Liver (tissue), 9 donors: ENCODE results near the gene NR2C2AP. TPM values are rescaled to one million over a fixed set of nuclear protein-coding genes. Genes with fewer than 3 reads are reported as not detected.

Source experiments
- DNase-seq: peaks from one replicate; pipeline ENCODE4 v3.0.0-alpha.2; 2017; ENCODE audit warnings: low spot score
- H3K27ac ChIP-seq, 2 donors: one replicate each; pipeline ENCODE4 v1.7.0; 2013; ENCODE audit warnings: inconsistent platforms in 2 of 2, low read length in 2 of 2, control low read depth in 1 of 2, low read depth in 1 of 2, mild to moderate bottlenecking in 1 of 2
- H3K27me3 ChIP-seq, 4 donors: one replicate each; pipeline versions ENCODE4 v1.6.1 to v1.7.0; 2013; ENCODE audit warnings: low read length in 3 of 4, inconsistent platforms in 1 of 4, mild to moderate bottlenecking in 1 of 4, moderate library complexity in 1 of 4; ENCODE audit not compliant: control insufficient read depth in 4 of 4, insufficient read depth in 4 of 4
- H3K36me3 ChIP-seq, 4 donors: one replicate each; pipeline versions ENCODE4 v1.6.1 to v1.7.0; 2013; ENCODE audit warnings: low read length in 3 of 4, mild to moderate bottlenecking in 3 of 4, low read depth in 1 of 4, moderate library complexity in 1 of 4; ENCODE audit not compliant: control insufficient read depth in 4 of 4, insufficient read depth in 3 of 4
- H3K4me1 ChIP-seq, 4 donors: one replicate each; pipeline versions ENCODE4 v1.6.1 to v1.7.0; 2013; ENCODE audit warnings: low read length in 3 of 4, mild to moderate bottlenecking in 3 of 4, moderate library complexity in 1 of 4; ENCODE audit not compliant: control insufficient read depth in 4 of 4, insufficient read depth in 4 of 4
- H3K4me3 ChIP-seq, 3 donors: one replicate each; pipeline versions ENCODE4 v1.6.1 to v1.7.0; 2013; ENCODE audit warnings: low read length in 3 of 3, control low read depth in 1 of 3, low read depth in 1 of 3, mild to moderate bottlenecking in 1 of 3
- H3K9ac ChIP-seq, 2 donors: one replicate each; pipeline ENCODE4 v1.7.0; 2013; ENCODE audit warnings: low read length in 2 of 2, mild to moderate bottlenecking in 2 of 2, moderate library complexity in 2 of 2, control low read depth in 1 of 2, low read depth in 1 of 2
- H3K9me3 ChIP-seq, 4 donors: one replicate each; pipeline versions ENCODE4 v1.6.1 to v1.7.0; 2013; ENCODE audit warnings: low read length in 3 of 4; ENCODE audit not compliant: control insufficient read depth in 4 of 4
- ATF3 ChIP-seq: IDR thresholded peaks from 2 replicates; pipeline ENCODE4 v1.6.1; 2016; ENCODE audit warnings: antibody characterized with exemption
- CTCF ChIP-seq: fragments of 150-350 bp; IDR thresholded peaks from 2 replicates; pipeline ENCODE4 v1.5.1; 2017; ENCODE audit warnings: improper control_type of control experiment, low read depth, low read length; ENCODE audit not compliant: missing input control
- EGR1 ChIP-seq, 2 donors: IDR thresholded peaks; 2 replicates each; pipeline ENCODE4 v1.6.1; 2016 to 2018; ENCODE audit warnings: antibody characterized with exemption in 2 of 2, low read depth in 2 of 2
- FOXA1 ChIP-seq: IDR thresholded peaks from 2 replicates; pipeline ENCODE4 v1.6.1; 2016; ENCODE audit warnings: antibody characterized with exemption
- FOXA2 ChIP-seq: IDR thresholded peaks from 2 replicates; pipeline ENCODE4 v1.6.1; 2016; ENCODE audit warnings: antibody characterized with exemption
- GABPA ChIP-seq, 2 donors: IDR thresholded peaks in 1 of 2; conservative IDR thresholded peaks in 1 of 2; 2 replicates each; pipeline ENCODE4 v1.6.1; 2016; ENCODE audit warnings: antibody characterized with exemption in 2 of 2, mild to moderate bottlenecking in 1 of 2, moderate library complexity in 1 of 2
- HNF4A ChIP-seq, 2 donors: conservative IDR thresholded peaks; 2 replicates each; pipeline ENCODE4 v1.6.1; 2016; ENCODE audit warnings: antibody characterized with exemption in 2 of 2, mild to moderate bottlenecking in 2 of 2
- HNF4G ChIP-seq: IDR thresholded peaks from 2 replicates; pipeline ENCODE4 v1.6.1; 2016; ENCODE audit warnings: antibody characterized with exemption
- JUND ChIP-seq, 2 donors: IDR thresholded peaks; 2 replicates each; pipeline ENCODE4 v1.6.1; 2016; ENCODE audit warnings: antibody characterized with exemption in 2 of 2
- MAX ChIP-seq: IDR thresholded peaks from 2 replicates; pipeline ENCODE4 v1.6.1; 2016; ENCODE audit warnings: antibody characterized with exemption
- NR2F2 ChIP-seq: IDR thresholded peaks from 2 replicates; pipeline ENCODE4 v1.6.1; 2016; ENCODE audit warnings: antibody characterized with exemption
- RAD21 ChIP-seq, 2 donors: IDR thresholded peaks; 2 replicates each; pipeline ENCODE4 v1.6.1; 2016; ENCODE audit warnings: antibody characterized with exemption in 2 of 2, mild to moderate bottlenecking in 2 of 2
- REST ChIP-seq: IDR thresholded peaks from 2 replicates; pipeline ENCODE4 v1.6.1; 2016; ENCODE audit warnings: antibody characterized with exemption, mild to moderate bottlenecking
- RXRA ChIP-seq, 2 donors: IDR thresholded peaks; 2 replicates each; pipeline ENCODE4 v1.6.1; 2017 to 2018; ENCODE audit warnings: antibody characterized with exemption in 2 of 2, mild to moderate bottlenecking in 1 of 2
- SP1 ChIP-seq: IDR thresholded peaks from 2 replicates; pipeline ENCODE4 v1.6.1; 2018; ENCODE audit warnings: antibody characterized with exemption, mild to moderate bottlenecking
- TAF1 ChIP-seq: conservative IDR thresholded peaks from 2 replicates; pipeline ENCODE4 v1.6.1; 2016; ENCODE audit warnings: antibody characterized with exemption, mild to moderate bottlenecking
- YY1 ChIP-seq: IDR thresholded peaks from 2 replicates; pipeline ENCODE4 v1.6.1; 2016; ENCODE audit warnings: antibody characterized with exemption, mild to moderate bottlenecking
- ZBTB33 ChIP-seq: IDR thresholded peaks from 2 replicates; pipeline ENCODE4 v1.6.1; 2016; ENCODE audit warnings: antibody characterized with exemption
- WGBS: extraction: QIAGEN DNeasy Blood & Tissue Kit; methylation state at CpG from one replicate; pipeline ENCODE4 v1.1.7; 2013; 5-methylcytosine and 5-hydroxymethylcytosine counted together
- polyA plus RNA-seq, 2 donors: library from polyadenylated mRNA; stranded (reverse) in 1 of 2; unstranded in 1 of 2; fragments of 200-250 nt in 1 of 2; fragments of >200 nt in 1 of 2; fragmentation: Nextera tagmentation in 1 of 2; extraction: Ambion mirVana in 1 of 2; gene quantifications; one replicate each; pipeline versions ENCODE4 v1.2.1 to v1.2.3, GENCODE V29; 2013 to 2015
- total RNA-seq, 2 donors: library from RNA; depleted of rRNA; stranded (reverse); fragments of >200 nt; gene quantifications; one replicate each; pipeline ENCODE4 v1.2.3, GENCODE V29; 2014
- donor health status: healthy.
- donor health status: healthy.
- donor health status: healthy.
- donor health status: healthy.
- donor health status: healthy.

NR2C2AP gene
- total and polyA plus RNA-seq, 4 donors, result 3.4 to 5.7 (median 4.1) TPM

- Histone ChIP-seq H3K27me3 (no peaks in the 10 kb centered on the region), H3K4me1 (peaks cover 2 to 13% (median 9%) of the 10 kb centered on the region in 4 donors), H3K9me3 (no peaks in the 10 kb centered on the region), H3K36me3 (peaks cover 3 to 20% (median 9%) of the 10 kb centered on the region in 4 donors), H3K27ac (peak overlapping the region; percentile 49 to 61), H3K9ac (peak overlapping the region; percentile 74 to 82), H3K4me3 (peak overlapping the region; percentile 67 to 94 (median 70))
- no peak for DNase-seq
- 22% methylated on average over 11 of the region's 11 CpGs for WGBS
- TF ChIP-seq CTCF, result no peak
- TF ChIP-seq FOXA2, result no peak
- TF ChIP-seq JUND (IDR thresholded peaks at IDR 0.05), result no peak
- no peak for TF ChIP-seq RXRA (IDR thresholded peaks at IDR 0.05)
- no peak for TF ChIP-seq FOXA1
- TF ChIP-seq EGR1 (IDR thresholded peaks at IDR 0.05; ENCODE audit: low read depth in 2 of 2), result no peak
- TF ChIP-seq ZBTB33, result no peak
- no peak for TF ChIP-seq HNF4A (conservative IDR thresholded peaks at IDR 0.05)
- TF ChIP-seq MAX, result no peak
- no peak for TF ChIP-seq GABPA (IDR thresholded peaks at IDR 0.05 in 1 of 2, conservative IDR thresholded peaks at IDR 0.05 in 1 of 2)
- TF ChIP-seq ATF3, result no peak
- no peak for TF ChIP-seq HNF4G
- no peak for TF ChIP-seq REST
- TF ChIP-seq RAD21 (IDR thresholded peaks at IDR 0.05), result no peak
- TF ChIP-seq SP1, result no peak
- TF ChIP-seq TAF1, result no peak
- no peak for TF ChIP-seq YY1
- no peak for TF ChIP-seq NR2F2
Observed at GRCh38 chr19:19202707-19203011, 555 bp downstream of the NR2C2AP start.
